Measurements from ENCODE around the gene KLC1. TPM values are rescaled to one million over a fixed set of nuclear protein-coding genes. Genes with fewer than 3 reads are reported as not detected.

KLC1 gene
- total and polyA plus RNA-seq, 2 of the 8 experiments (the other 6 are each of a cell fraction or from before 2014, with no cell fraction given), result 84.6 to 134 TPM

- Histone ChIP-seq H3K4me3 (ENCODE audit: extremely low read depth in 1 of 4, insufficient read depth in 2 of 4, low read depth in 3 of 4, low read length in 4 of 4) (no peak overlapping the region), H4K20me1 (replicated peaks in 1 of 2; ENCODE audit: control insufficient read depth in 1 of 2, insufficient read depth in 2 of 2, low read length in 2 of 2) (peaks cover 0 to 2% of the 10 kb centered on the region in 2 experiments), H3K79me1 (ENCODE audit: low read depth, low read length) (no peaks in the 10 kb centered on the region), H4K91ac (replicated peaks; ENCODE audit: insufficient read length, low read length) (no peak overlapping the region), H2BK120ac (replicated peaks; ENCODE audit: low read depth, low read length) (no peak overlapping the region), H2BK12ac (ENCODE audit: low read depth, low read length) (no peak overlapping the region), H3K9me3 (ENCODE audit: insufficient read depth in 2 of 2, low read depth in 1 of 2, low read length in 1 of 2) (no peaks in the 10 kb centered on the region), H3K4me2 (ENCODE audit: insufficient read depth in 1 of 2, low read depth in 2 of 2, low read length in 2 of 2) (no peak overlapping the region), H3K14ac (ENCODE audit: insufficient read length) (no peak overlapping the region), H2BK15ac (ENCODE audit: low read length) (no peak overlapping the region), H4K8ac (ENCODE audit: extremely low read depth, insufficient read depth, low read length) (no peak overlapping the region), H4K5ac (ENCODE audit: insufficient read length, low read depth, low read length) (no peak overlapping the region), H3K4ac (replicated peaks; ENCODE audit: insufficient read length, low read depth, low read length) (no peak overlapping the region), H3K56ac (replicated peaks; ENCODE audit: insufficient read length, low read depth, low read length) (no peak overlapping the region), H2AFZ (ENCODE audit: low read length) (no peak overlapping the region), H2AK5ac (ENCODE audit: low read depth, low read length) (no peak overlapping the region), H3K23me2 (ENCODE audit: low read depth, low read length) (no peaks in the 10 kb centered on the region), H2BK5ac (ENCODE audit: low read depth, low read length) (no peak overlapping the region), H3K36me3 (ENCODE audit: control insufficient read depth in 2 of 4, insufficient read depth in 4 of 4, low read length in 3 of 4) (no peaks in the 10 kb centered on the region; a peak in 2 of 8 replicates), H3K18ac (ENCODE audit: extremely low read depth, low read length) (no peak overlapping the region), H3K23ac (ENCODE audit: insufficient read length) (no peak overlapping the region), H3K4me1 (replicated peaks in 1 of 4; ENCODE audit: control insufficient read depth in 3 of 4, insufficient read depth in 4 of 4, low read length in 3 of 4) (peaks cover 0 to 3% (median under 1%) of the 10 kb centered on the region in 4 experiments; a peak in 2 of 7 replicates), H2BK20ac (ENCODE audit: low read length) (no peak overlapping the region), H3K9ac (replicated peaks in 1 of 4; ENCODE audit: extremely low read depth in 1 of 4, low read depth in 3 of 4, low read length in 3 of 4) (no peak overlapping the region), H3K79me2 (ENCODE audit: control insufficient read depth in 1 of 2, insufficient read depth in 2 of 2, low read length in 2 of 2) (no peaks in the 10 kb centered on the region), H3K27me3 (replicated peaks in 1 of 4; ENCODE audit: control insufficient read depth in 3 of 4, extremely low read depth in 1 of 4, insufficient read depth in 3 of 4, low read length in 3 of 4) (no peaks in the 10 kb centered on the region; a peak in 1 of 7 replicates), H3K27ac (ENCODE audit: low read depth, low read length) (no peak overlapping the region)
- no peak for TF ChIP-seq SUZ12 (IDR thresholded peaks at IDR 0.05; ENCODE audit: low read length)
- no peak for TF ChIP-seq TAF1 (IDR thresholded peaks at IDR 0.05; ENCODE audit: low read depth, low read length)
- DNase-seq (ENCODE audit: low read depth in 1 of 2, low spot score in 2 of 2), result no peak
- CTCF ChIA-PET (ENCODE audit: partially characterized antibody), result interaction anchor here (0.6 to 1.9 kb wide), 6 partner anchors 9 to 248 kb away, joined by 3 to 5 read pairs (median 4); no protein-coding TSS in a partner anchor
- POLR2A ChIA-PET (ENCODE audit: partially characterized antibody), result interaction anchor here (1.1 to 2.2 kb wide), 3 partner anchors 9 to 29 kb away, joined by 3 to 6 read pairs (median 5); partner anchors contain the start of genes XRCC3 and ZFYVE21
- WGBS, 2 experiments (ENCODE audit: extremely low coverage in 1 of 2, insufficient coverage in 1 of 2, insufficient read length in 1 of 2, insufficient replicate concordance in 2 of 2, low coverage in 1 of 2, low lambda C conversion rate in 2 of 2, missing lambda C conversion rate in 1 of 2), result 89% methylated on average over 15 of the region's 15 CpGs; no CpG with 5 or more reads in 1 of the 2 experiments
- no peak for FAIRE-seq
Measured at GRCh38 chr14:103744621-103745395, 115.8 kb downstream of the KLC1 start.
